Measurements from ENCODE around the gene HOXA7. TPM values are rescaled to one million over a fixed set of nuclear protein-coding genes. Genes with fewer than 3 reads are reported as not detected.

Gene HOXA7
- total and polyA plus RNA-seq, 2 of the 8 experiments (the other 6 are each of a cell fraction or from before 2014, with no cell fraction given): 0.03 TPM; not detected in 1

DNA sequence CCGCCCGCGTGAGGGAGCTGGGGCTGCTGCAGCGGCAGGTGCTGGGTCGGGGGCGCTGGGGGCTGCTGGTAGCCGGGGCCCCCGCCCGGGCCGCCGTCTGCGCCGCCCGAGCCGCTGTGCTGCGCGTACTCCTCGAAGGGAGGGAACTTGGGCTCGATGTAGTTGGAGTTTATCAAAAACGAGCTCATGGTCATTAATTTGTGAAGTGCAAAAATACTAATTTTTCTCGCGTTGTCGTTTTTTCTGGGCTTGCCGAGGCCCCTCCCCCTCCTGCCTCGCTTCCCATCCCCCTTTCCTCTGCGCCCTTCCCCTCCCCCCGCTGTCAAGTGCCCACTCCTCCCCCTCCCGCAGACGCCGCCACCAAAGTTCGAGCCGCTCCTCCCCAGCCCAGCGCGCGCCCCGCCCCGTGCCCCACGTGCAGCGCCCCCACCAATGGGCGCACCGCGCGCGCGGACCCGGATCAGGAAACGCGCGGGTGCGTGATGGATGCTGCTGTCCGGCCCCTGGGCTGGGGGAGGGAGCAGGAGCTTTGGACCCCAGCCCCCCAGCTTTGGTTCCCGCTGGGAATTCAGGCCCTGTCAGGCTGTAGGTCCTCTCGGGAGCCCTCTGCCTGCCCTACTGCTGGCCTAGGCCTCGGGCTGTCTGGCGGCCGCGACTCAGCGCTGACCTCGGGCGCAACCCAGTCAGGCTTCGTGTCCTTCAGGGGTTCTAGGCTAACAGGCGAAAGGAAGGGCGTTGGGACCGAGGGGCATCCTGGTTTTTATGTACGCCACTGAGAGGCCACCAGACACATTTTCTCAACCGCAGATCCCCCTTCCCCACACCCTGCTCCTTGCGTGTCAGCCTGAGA is 25.7 kb downstream of the HOXA7 start, which contains the start of gene HOXA4:
TSS of gene HOXA4 (minus strand) at position 218 of the 850 bp plus-strand sequence. CDS start at position 194, 24 bp downstream.
- Histone ChIP-seq H3K36me3 (ENCODE audit: control insufficient read depth in 2 of 4, insufficient read depth in 4 of 4, low read length in 3 of 4) (peaks cover 0 to 16% (median 0%) of the 10 kb centered on the region in 4 experiments; a peak in 2 of 8 replicates), H4K8ac (ENCODE audit: extremely low read depth, insufficient read depth, low read length) (no peak within 1 kb of the TSS), H3K27me3 (replicated peaks in 1 of 4; ENCODE audit: control insufficient read depth in 3 of 4, extremely low read depth in 1 of 4, insufficient read depth in 3 of 4, low read length in 3 of 4) (peaks cover 97 to 100% (median 100%) of the 10 kb centered on the region in 4 experiments), H2AK5ac (ENCODE audit: low read depth, low read length) (no peak within 1 kb of the TSS), H3K27ac (ENCODE audit: low read depth, low read length) (no peak within 1 kb of the TSS), H2BK20ac (ENCODE audit: low read length) (no peak within 1 kb of the TSS), H4K20me1 (replicated peaks in 1 of 2; ENCODE audit: control insufficient read depth in 1 of 2, insufficient read depth in 2 of 2, low read length in 2 of 2) (peaks cover 11 to 28% of the 10 kb centered on the region in 2 experiments), H3K9ac (replicated peaks in 1 of 4; ENCODE audit: extremely low read depth in 1 of 4, low read depth in 3 of 4, low read length in 3 of 4) (no peak within 1 kb of the TSS), H3K9me3 (ENCODE audit: insufficient read depth in 2 of 2, low read depth in 1 of 2, low read length in 1 of 2) (peaks cover 0 to 4% of the 10 kb centered on the region in 2 experiments; a peak in 1 of 4 replicates), H4K5ac (ENCODE audit: insufficient read length, low read depth, low read length) (no peak within 1 kb of the TSS), H3K4ac (replicated peaks; ENCODE audit: insufficient read length, low read depth, low read length) (no peak within 1 kb of the TSS), H3K14ac (ENCODE audit: insufficient read length) (no peak within 1 kb of the TSS), H2BK15ac (ENCODE audit: low read length) (no peak within 1 kb of the TSS), H3K56ac (replicated peaks; ENCODE audit: insufficient read length, low read depth, low read length) (no peak within 1 kb of the TSS), H3K4me3 (ENCODE audit: extremely low read depth in 1 of 4, insufficient read depth in 2 of 4, low read depth in 3 of 4, low read length in 4 of 4) (peak within 1 kb of the TSS; percentile 19 to 60 (median 36); a peak in 7 of 8 replicates), H3K4me2 (ENCODE audit: insufficient read depth in 1 of 2, low read depth in 2 of 2, low read length in 2 of 2) (peak within 1 kb of the TSS; percentile 56 to 63), H3K79me1 (ENCODE audit: low read depth, low read length) (no peaks in the 10 kb centered on the region), H3K18ac (ENCODE audit: extremely low read depth, low read length) (no peak within 1 kb of the TSS), H3K4me1 (replicated peaks in 1 of 4; ENCODE audit: control insufficient read depth in 3 of 4, insufficient read depth in 4 of 4, low read length in 3 of 4) (peaks cover 0 to 4% (median 2%) of the 10 kb centered on the region in 4 experiments; a peak in 4 of 7 replicates), H2BK5ac (ENCODE audit: low read depth, low read length) (no peak within 1 kb of the TSS), H3K79me2 (ENCODE audit: control insufficient read depth in 1 of 2, insufficient read depth in 2 of 2, low read length in 2 of 2) (no peaks in the 10 kb centered on the region), H2BK120ac (replicated peaks; ENCODE audit: low read depth, low read length) (no peak within 1 kb of the TSS), H3K23ac (ENCODE audit: insufficient read length) (no peak within 1 kb of the TSS), H2BK12ac (ENCODE audit: low read depth, low read length) (no peak within 1 kb of the TSS), H2AFZ (ENCODE audit: low read length) (no peak within 1 kb of the TSS), H3K23me2 (ENCODE audit: low read depth, low read length) (peaks cover 4% of the 10 kb centered on the region; the same call in 1 of the 2 replicates), H4K91ac (replicated peaks; ENCODE audit: insufficient read length, low read length) (no peak within 1 kb of the TSS)
- POLR2A ChIA-PET (ENCODE audit: partially characterized antibody): no interaction called here
- CTCF ChIA-PET (ENCODE audit: partially characterized antibody): interaction anchor here (0.8 to 2.7 kb wide), 11 partner anchors 11 to 444 kb away, joined by 3 to 13 read pairs (median 3); partner anchors contain the start of genes HOXA3, HOXA5 and HOXA9
- DNase-seq (ENCODE audit: low read depth in 1 of 2, low spot score in 2 of 2) (peak in 1 of 2 experiments; percentile 91), FAIRE-seq (no peak)
- 4% methylated on average over 19 of the region's 67 CpGs; no CpG with 5 or more reads in 1 of the 2 experiments for WGBS, 2 experiments (ENCODE audit: extremely low coverage in 1 of 2, insufficient coverage in 1 of 2, insufficient read length in 1 of 2, insufficient replicate concordance in 2 of 2, low coverage in 1 of 2, low lambda C conversion rate in 2 of 2, missing lambda C conversion rate in 1 of 2)
- TF ChIP-seq MAFK (IDR thresholded peaks at IDR 0.05; ENCODE audit: low read depth, low read length): no peak
- peak; percentile 61 for TF ChIP-seq CTBP2 (IDR thresholded peaks at IDR 0.05; ENCODE audit: borderline replicate concordance, insufficient read depth, insufficient read length, low read length)
- no peak for TF ChIP-seq RXRA (IDR thresholded peaks at IDR 0.05; ENCODE audit: insufficient read depth, low read depth, low read length)
- TF ChIP-seq HDAC6 (IDR thresholded peaks at IDR 0.05; ENCODE audit: low read depth, low read length): no peak
- TF ChIP-seq NRF1 (IDR thresholded peaks at IDR 0.05; ENCODE audit: low read depth, low read length): no peak
- TF ChIP-seq RAD21 (IDR thresholded peaks at IDR 0.05 in 1 of 2, conservative IDR thresholded peaks at IDR 0.05 in 1 of 2; ENCODE audit: low read depth in 2 of 2, low read length in 2 of 2): no peak
- TF ChIP-seq ZNF274 (IDR thresholded peaks at IDR 0.05; ENCODE audit: borderline replicate concordance, extremely low read depth, low read length): no peak
- TF ChIP-seq SP1 (IDR thresholded peaks at IDR 0.05; ENCODE audit: low read depth, low read length): no peak; the same call in 1 of the 2 replicates
- TF ChIP-seq BACH1 (IDR thresholded peaks at IDR 0.05; ENCODE audit: low read length): 0 out of 2 replicates have a peak, but pooled peaks have one; percentile 19
- 0 out of 2 replicates have a peak, but pooled peaks have one; percentile 45 for TF ChIP-seq CREB1 (IDR thresholded peaks at IDR 0.05)
- TF ChIP-seq CBX5 (IDR thresholded peaks at IDR 0.05; ENCODE audit: low read depth, low read length): no peak

Data from H1 (cell line).